Measurements from ENCODE around the gene TPM4. TPM values are rescaled to one million over a fixed set of nuclear protein-coding genes. Genes with fewer than 3 reads are reported as not detected.
"Not testable (repeated sequence)": the region's sequence is repeated elsewhere in the genome, so short reads cannot be mapped to it uniquely, and the experiment has no call there.

Gene TPM4
- total RNA-seq, 2 donors from 2014 or later, result 427 to 456 TPM

- Mint-ChIP-seq H3K4me3 (no peak overlapping the region), H3K4me1 (ENCODE audit: low read depth) (peaks cover 37% of the 10 kb centered on the region), H3K9me3 (no peaks in the 10 kb centered on the region), H3K36me3 (ENCODE audit: insufficient read depth in 2 of 2) (peaks cover 30 to 61% of the 10 kb centered on the region in 2 donors), H3K27me3 (ENCODE audit: low read depth) (no peaks in the 10 kb centered on the region), H3K27ac (no peak overlapping the region)
- DNase-seq, result no peak
- ATAC-seq (replicated peaks in 1 of 2), result no peak
These were observed 22.5 kb downstream of the TPM4 start for GRCh38 chr19:16098821-16099220.

- H3K27me3 Mint-ChIP-seq (ENCODE audit: low read depth); ATAC-seq (replicated peaks in 1 of 2); H3K9me3 Mint-ChIP-seq; DNase-seq; H3K4me3 Mint-ChIP-seq: not testable (repeated sequence)
- Mint-ChIP-seq H3K36me3 (ENCODE audit: insufficient read depth in 2 of 2) (peaks cover 29 to 59% of the 10 kb centered on the region in 2 donors), H3K27ac (peak overlapping the region; percentile 87), H3K4me1 (ENCODE audit: low read depth) (peaks cover 33% of the 10 kb centered on the region)
These were observed 23.1 kb downstream of the TPM4 start for GRCh38 chr19:16099314-16099965.

- Mint-ChIP-seq H3K27me3 (ENCODE audit: low read depth) (no peaks in the 10 kb centered on the region), H3K27ac (no peak overlapping the region), H3K4me1 (ENCODE audit: low read depth) (peaks cover 25% of the 10 kb centered on the region), H3K4me3 (no peak overlapping the region), H3K9me3 (no peaks in the 10 kb centered on the region), H3K36me3 (ENCODE audit: insufficient read depth in 2 of 2) (peaks cover 23 to 48% of the 10 kb centered on the region in 2 donors)
- DNase-seq, result no peak
- ATAC-seq (replicated peaks in 1 of 2), result no peak
These were observed 24.2 kb downstream of the TPM4 start for GRCh38 chr19:16100524-16100923.

GRCh38 chr19:16104722-16105121, 28.4 kb downstream of the TPM4 start:
- peaks cover 6 to 22% of the 10 kb centered on the region in 2 donors for H3K36me3 Mint-ChIP-seq (ENCODE audit: insufficient read depth in 2 of 2)
- peak overlapping the region; percentile 77 for H3K27ac Mint-ChIP-seq
- peaks cover 4% of the 10 kb centered on the region for H3K4me1 Mint-ChIP-seq (ENCODE audit: low read depth)
- DNase-seq (no peak), ATAC-seq (replicated peaks in 1 of 2) (no peak)
- H3K27me3 Mint-ChIP-seq (ENCODE audit: low read depth), result no peaks in the 10 kb centered on the region
- no peaks in the 10 kb centered on the region for H3K9me3 Mint-ChIP-seq
- H3K4me3 Mint-ChIP-seq, result no peak overlapping the region

- peaks cover 5 to 16% of the 10 kb centered on the region in 2 donors for H3K36me3 Mint-ChIP-seq (ENCODE audit: insufficient read depth in 2 of 2)
- DNase-seq (no peak), ATAC-seq (replicated peaks in 1 of 2) (peak; percentile 23 to 60)
- H3K9me3 Mint-ChIP-seq, result no peaks in the 10 kb centered on the region
- no peak overlapping the region for H3K4me3 Mint-ChIP-seq
- H3K27me3 Mint-ChIP-seq (ENCODE audit: low read depth), result no peaks in the 10 kb centered on the region
- H3K4me1 Mint-ChIP-seq (ENCODE audit: low read depth), result peaks cover 7% of the 10 kb centered on the region
- no peak overlapping the region for H3K27ac Mint-ChIP-seq
These were observed 29.8 kb downstream of the TPM4 start for GRCh38 chr19:16106121-16106520.

GRCh38 chr19:16111160-16111908, 35.0 kb downstream of the TPM4 start, which contains the start of gene RAB8A:
RAB8A (plus strand) TSS chr19:16111889; CDS start chr19:16111902, 13 bp downstream.
- peaks cover 43% of the 10 kb centered on the region for H3K4me1 Mint-ChIP-seq (ENCODE audit: low read depth)
- peak within 1 kb of the TSS; percentile 93 for H3K27ac Mint-ChIP-seq
- peak; percentile 99 to 100 for DNase-seq
- H3K27me3 Mint-ChIP-seq (ENCODE audit: low read depth), result no peaks in the 10 kb centered on the region
- peaks cover 2% of the 10 kb centered on the region in 2 donors for H3K36me3 Mint-ChIP-seq (ENCODE audit: insufficient read depth in 2 of 2)
- H3K4me3 Mint-ChIP-seq, result peak within 1 kb of the TSS; percentile 97 to 98
- ATAC-seq (replicated peaks in 1 of 2), result peak; percentile 93
- H3K9me3 Mint-ChIP-seq, result no peaks in the 10 kb centered on the region

- Mint-ChIP-seq H3K9me3 (no peaks in the 10 kb centered on the region), H3K4me3 (peak overlapping the region; percentile 97 to 98), H3K27me3 (ENCODE audit: low read depth) (no peaks in the 10 kb centered on the region), H3K4me1 (ENCODE audit: low read depth) (peaks cover 51% of the 10 kb centered on the region), H3K27ac (peak overlapping the region; percentile 93), H3K36me3 (ENCODE audit: insufficient read depth in 2 of 2) (peaks cover 2% of the 10 kb centered on the region in 2 donors)
- no peak for ATAC-seq (replicated peaks in 1 of 2)
- no peak for DNase-seq
These were observed 35.8 kb downstream of the TPM4 start for GRCh38 chr19:16111909-16112752.

GRCh38 chr19:16112778-16113177, 36.5 kb downstream of the TPM4 start:
- Mint-ChIP-seq H3K27me3 (ENCODE audit: low read depth) (no peaks in the 10 kb centered on the region), H3K4me3 (peak overlapping the region; percentile 97 to 98), H3K27ac (peak overlapping the region; percentile 93), H3K36me3 (ENCODE audit: insufficient read depth in 2 of 2) (peaks cover 3 to 4% of the 10 kb centered on the region in 2 donors), H3K9me3 (no peaks in the 10 kb centered on the region), H3K4me1 (ENCODE audit: low read depth) (peaks cover 58% of the 10 kb centered on the region)
- DNase-seq (no peak), ATAC-seq (replicated peaks in 1 of 2) (no peak)

GRCh38 chr19:16113727-16114126, 37.4 kb downstream of the TPM4 start:
- ATAC-seq (replicated peaks in 1 of 2) (no peak), DNase-seq (no peak)
- Mint-ChIP-seq H3K4me3 (peak overlapping the region; percentile 63 to 65), H3K27ac (peak overlapping the region; percentile 50), H3K9me3 (no peaks in the 10 kb centered on the region), H3K27me3 (ENCODE audit: low read depth) (no peaks in the 10 kb centered on the region), H3K36me3 (ENCODE audit: insufficient read depth in 2 of 2) (peaks cover 6 to 11% of the 10 kb centered on the region in 2 donors), H3K4me1 (ENCODE audit: low read depth) (peaks cover 67% of the 10 kb centered on the region)

GRCh38 chr19:16115301-16116039, 39.2 kb downstream of the TPM4 start:
- peak overlapping the region; percentile 4 to 45 for H3K4me3 Mint-ChIP-seq

GRCh38 chr19:16116067-16116466, 39.8 kb downstream of the TPM4 start:
- H3K27ac Mint-ChIP-seq, result peak overlapping the region; percentile 55
- H3K4me3 Mint-ChIP-seq, result peak overlapping the region; percentile 4 to 45
- H3K4me1 Mint-ChIP-seq (ENCODE audit: low read depth), result peaks cover 87% of the 10 kb centered on the region
- H3K27me3 Mint-ChIP-seq (ENCODE audit: low read depth), result no peaks in the 10 kb centered on the region
- peaks cover 10 to 23% of the 10 kb centered on the region in 2 donors for H3K36me3 Mint-ChIP-seq (ENCODE audit: insufficient read depth in 2 of 2)
- DNase-seq, result no peak
- no peak for ATAC-seq (replicated peaks in 1 of 2)
- H3K9me3 Mint-ChIP-seq, result no peaks in the 10 kb centered on the region

More at GRCh38 chr19:16115301-16116039, 39.2 kb downstream of the TPM4 start:
- DNase-seq (no peak), ATAC-seq (replicated peaks in 1 of 2) (no peak)
- H3K27ac Mint-ChIP-seq, result peak overlapping the region; percentile 55
- no peaks in the 10 kb centered on the region for H3K9me3 Mint-ChIP-seq
- peaks cover 10 to 23% of the 10 kb centered on the region in 2 donors for H3K36me3 Mint-ChIP-seq (ENCODE audit: insufficient read depth in 2 of 2)
- no peaks in the 10 kb centered on the region for H3K27me3 Mint-ChIP-seq (ENCODE audit: low read depth)
- peaks cover 85% of the 10 kb centered on the region for H3K4me1 Mint-ChIP-seq (ENCODE audit: low read depth)

- H3K27ac Mint-ChIP-seq, result peak overlapping the region; percentile 44
- peak overlapping the region; percentile 63 to 88 for H3K4me3 Mint-ChIP-seq
- no peaks in the 10 kb centered on the region for H3K27me3 Mint-ChIP-seq (ENCODE audit: low read depth)
- no peaks in the 10 kb centered on the region for H3K9me3 Mint-ChIP-seq
- H3K36me3 Mint-ChIP-seq (ENCODE audit: insufficient read depth in 2 of 2), result peaks cover 8 to 26% of the 10 kb centered on the region in 2 donors
- DNase-seq, result no peak
- H3K4me1 Mint-ChIP-seq (ENCODE audit: low read depth), result peaks cover 80% of the 10 kb centered on the region
- ATAC-seq (replicated peaks in 1 of 2), result no peak
These were observed 41.3 kb downstream of the TPM4 start for GRCh38 chr19:16117594-16118033.

Data from activated T-cell treated with anti-CD3 and anti-CD28 coated beads, Interleukin-2, amount 50 U/mL, for 72 hours (primary cell).